Ecto neural progenitor cell (in vitro differentiated cells): ENCODE measurements around the gene TBC1D22A.

Source experiments
- DNase-seq: peaks from one replicate; pipeline ENCODE4 v3.0.0-alpha.2; 2018; ENCODE audit warnings: low spot score

Gene TBC1D22A

GRCh38 chr22:47032956-47033647 is 270.7 kb downstream of the TBC1D22A start:
- DNase-seq: no peak

GRCh38 chr22:47033648-47034000 is 271.2 kb downstream of the TBC1D22A start:
- no peak for DNase-seq

GRCh38 chr22:47034076-47034808 is 271.8 kb downstream of the TBC1D22A start:
- DNase-seq: no peak

GRCh38 chr22:47034905-47035419 is 272.5 kb downstream of the TBC1D22A start:
- no peak for DNase-seq

GRCh38 chr22:47035425-47035881 is 273.0 kb downstream of the TBC1D22A start:
- DNase-seq: no peak

- DNase-seq: no peak
Measured at GRCh38 chr22:47036352-47036751, 273.9 kb downstream of the TBC1D22A start.

GRCh38 chr22:47036936-47037485 is 274.6 kb downstream of the TBC1D22A start:
- no peak for DNase-seq

- no peak for DNase-seq
Measured at GRCh38 chr22:47038206-47038835, 275.9 kb downstream of the TBC1D22A start.

- no peak for DNase-seq
Measured at GRCh38 chr22:47039356-47039755, 276.9 kb downstream of the TBC1D22A start.

GRCh38 chr22:47040486-47041270 is 278.2 kb downstream of the TBC1D22A start:
- DNase-seq: no peak

GRCh38 chr22:47041271-47042115 is 279.0 kb downstream of the TBC1D22A start:
- no peak for DNase-seq

GRCh38 chr22:47042116-47042825 is 279.8 kb downstream of the TBC1D22A start:
- DNase-seq: no peak

- no peak for DNase-seq
Measured at GRCh38 chr22:47042861-47043496, 280.5 kb downstream of the TBC1D22A start.

GRCh38 chr22:47043835-47044721 is 281.6 kb downstream of the TBC1D22A start:
- DNase-seq: no peak

GRCh38 chr22:47044722-47045535 is 282.5 kb downstream of the TBC1D22A start:
- DNase-seq: no peak

GRCh38 chr22:47045691-47046410 is 283.4 kb downstream of the TBC1D22A start:
- DNase-seq: no peak
